NCI-H460 (cell line): Measurements from ENCODE around the gene WDR88. TPM values are rescaled to one million over a fixed set of nuclear protein-coding genes. Genes with fewer than 3 reads are reported as not detected.

Experiments used
- total RNA-seq: library from RNA; depleted of rRNA; stranded (reverse); fragments of >200 nt; shearing (Covaris generic); gene quantifications from 2 replicates; pipeline ENCODE4 v1.2.3, GENCODE V29; 2014; rRNA removed

Gene WDR88
- total RNA-seq, 1 experiment from 2014 or later, result 0.20 TPM

Other genes with a start within 250 kb of the WDR88 start
- gene CEP89, start 160.2 kb upstream of the WDR88 start, total RNA-seq, result 12.7 and 16.1 TPM in 2 replicates
- 4.0 and 4.6 TPM in 2 replicates for gene FAAP24, start 159.9 kb upstream of the WDR88 start, total RNA-seq
- 6.0 and 8.0 TPM in 2 replicates for gene RHPN2, start 67.2 kb upstream of the WDR88 start, total RNA-seq
- gene GPATCH1, start 50.9 kb upstream of the WDR88 start, total RNA-seq, result 4.0 and 5.0 TPM in 2 replicates
- 9.9 and 10.4 TPM in 2 replicates for gene LRP3, start 62.2 kb downstream of the WDR88 start, total RNA-seq
- gene SLC7A10, start 93.7 kb downstream of the WDR88 start, total RNA-seq, result not detected in 2 replicates
- gene CEBPA, start 170.4 kb downstream of the WDR88 start, total RNA-seq, result 6.3 and 6.5 TPM in 2 replicates
- 73.9 and 89.1 TPM in 2 replicates for gene CEBPG, start 241.6 kb downstream of the WDR88 start, total RNA-seq